Activated T-cell treated with anti-CD3 and anti-CD28 coated beads for 1 hour (primary cell): Measurements from ENCODE around the gene TMEM132C.
"Not testable (repeated sequence)": the region's sequence is repeated elsewhere in the genome, so short reads cannot be mapped to it uniquely, and the experiment has no call there.

Source experiments
- DNase-seq: peaks from one replicate; pipeline ENCODE4 v3.0.0-alpha.2; 2020; ENCODE audit warnings: low read depth

The TMEM132C gene

GRCh38 chr12:128564956-128565355 lies 298.0 kb downstream of the TMEM132C start:
- DNase-seq, result no peak

GRCh38 chr12:128567730-128568129 lies 300.8 kb downstream of the TMEM132C start:
- DNase-seq, result no peak

- no peak for DNase-seq
Observed at GRCh38 chr12:128570191-128571065, 303.5 kb downstream of the TMEM132C start.

- DNase-seq, result no peak
Observed at GRCh38 chr12:128571906-128572810, 305.2 kb downstream of the TMEM132C start.

- DNase-seq, result no peak
Observed at GRCh38 chr12:128573907-128574306, 306.9 kb downstream of the TMEM132C start.

- DNase-seq, result no peak
Observed at GRCh38 chr12:128578045-128578444, 311.1 kb downstream of the TMEM132C start.

GRCh38 chr12:128581321-128581761 lies 314.4 kb downstream of the TMEM132C start:
- DNase-seq, result no peak

GRCh38 chr12:128583453-128583852 lies 316.5 kb downstream of the TMEM132C start:
- DNase-seq, result no peak

- no peak for DNase-seq
Observed at GRCh38 chr12:128586451-128587029, 319.6 kb downstream of the TMEM132C start.

- DNase-seq, result no peak
Observed at GRCh38 chr12:128587918-128588317, 320.9 kb downstream of the TMEM132C start.

- DNase-seq, result no peak
Observed at GRCh38 chr12:128592220-128592744, 325.3 kb downstream of the TMEM132C start.

- no peak for DNase-seq
Observed at GRCh38 chr12:128594521-128594920, 327.6 kb downstream of the TMEM132C start.

GRCh38 chr12:128595609-128596008 lies 328.6 kb downstream of the TMEM132C start:
- no peak for DNase-seq

GRCh38 chr12:128600886-128601285 lies 333.9 kb downstream of the TMEM132C start:
- DNase-seq, result no peak

GRCh38 chr12:128603573-128604115 lies 336.7 kb downstream of the TMEM132C start:
- DNase-seq, result no peak

- not testable (repeated sequence) for DNase-seq
Observed at GRCh38 chr12:128604219-128604618, 337.2 kb downstream of the TMEM132C start.

- no peak for DNase-seq
Observed at GRCh38 chr12:128606051-128606450, 339.1 kb downstream of the TMEM132C start.

- DNase-seq, result no peak
Observed at GRCh38 chr12:128606538-128606937, 339.6 kb downstream of the TMEM132C start.

GRCh38 chr12:128606970-128607369 lies 340.0 kb downstream of the TMEM132C start:
- DNase-seq, result no peak

- no peak for DNase-seq
Observed at GRCh38 chr12:128607641-128608040, 340.7 kb downstream of the TMEM132C start.

- DNase-seq, result no peak
Observed at GRCh38 chr12:128609861-128610260, 342.9 kb downstream of the TMEM132C start.

- DNase-seq, result no peak
Observed at GRCh38 chr12:128611736-128612135, 344.8 kb downstream of the TMEM132C start.
